Ramos (cell line): ENCODE results near the gene MTOR.
"Not testable (repeated sequence)": the region's sequence is repeated elsewhere in the genome, so short reads cannot be mapped to it uniquely, and the experiment has no call there.

Experiments used
- in situ Hi-C: fragments of 300-500 bp; cut with MboI; formaldehyde crosslinking; loops from one replicate; pipeline ENCODE4 v1.14.3; 2022; ENCODE audit warnings: low sequenced_read_pairs; ENCODE audit not compliant: unreplicated experiment

MTOR gene

GRCh38 chr1:11070876-11071275 lies 191.5 kb downstream of the MTOR start:
- in situ Hi-C loops: no loop called here

GRCh38 chr1:11068600-11069473 lies 193.5 kb downstream of the MTOR start:
- in situ Hi-C loops: no loop called here

- in situ Hi-C loops: no loop called here
These were observed 194.4 kb downstream of the MTOR start for GRCh38 chr1:11067716-11068599.

GRCh38 chr1:11065796-11066195 lies 196.6 kb downstream of the MTOR start:
- in situ Hi-C loops: no loop called here

GRCh38 chr1:11064942-11065341 lies 197.4 kb downstream of the MTOR start:
- in situ Hi-C loops: no loop called here

- in situ Hi-C loops: not testable (repeated sequence)
These were observed 198.3 kb downstream of the MTOR start for GRCh38 chr1:11063937-11064537.

GRCh38 chr1:11062965-11063401 lies 199.4 kb downstream of the MTOR start:
- in situ Hi-C loops: no loop called here

GRCh38 chr1:11061652-11062365 lies 200.5 kb downstream of the MTOR start:
- in situ Hi-C loops: no loop called here

- in situ Hi-C loops: no loop called here
These were observed 202.2 kb downstream of the MTOR start, which contains the start of gene SRM for GRCh38 chr1:11059968-11060830. Gene SRM, minus strand, starts transcription at chr1:11060018. Its CDS starts 75 bp downstream, at chr1:11059943.

GRCh38 chr1:11059155-11059967 lies 203.0 kb downstream of the MTOR start:
- in situ Hi-C loops: no loop called here

GRCh38 chr1:11058595-11059154 lies 203.7 kb downstream of the MTOR start:
- in situ Hi-C loops: no loop called here

GRCh38 chr1:11058026-11058425 lies 204.3 kb downstream of the MTOR start:
- in situ Hi-C loops: no loop called here

- in situ Hi-C loops: no loop called here
These were observed 204.9 kb downstream of the MTOR start for GRCh38 chr1:11057477-11057876.
